GM13976 (cell line): Measurements from ENCODE around the gene IRX4.

Experiments
- DNase-seq: peaks from one replicate; pipeline ENCODE4 v3.0.0; 2012; ENCODE audit warnings: low spot score
- CTCF ChIP-seq: IDR thresholded peaks from 2 replicates; pipeline ENCODE4 v1.5.1; 2012; ENCODE audit warnings: borderline replicate concordance, mild to moderate bottlenecking; ENCODE audit not compliant: insufficient read depth; ENCODE audit errors: extremely low read depth, missing control alignments, control extremely low read depth
- in situ Hi-C: fragments of 300-500 bp; cut with MboI; formaldehyde crosslinking; loops from one replicate; pipeline ENCODE4 v1.12.0; 2022; ENCODE audit warnings: low sequenced_read_pairs, mixed read lengths, inconsistent platforms; ENCODE audit not compliant: unreplicated experiment

The IRX4 gene

GRCh38 chr5:1882337-1883119, at the start of gene IRX4:
IRX4 (minus strand) TSS chr5:1882925; CDS start chr5:1882647, 278 bp downstream.
- no peak for DNase-seq
- in situ Hi-C loops: no loop called here
- no peak for TF ChIP-seq CTCF

- in situ Hi-C loops: no loop called here
- no peak for DNase-seq
- no peak for TF ChIP-seq CTCF
Measured at GRCh38 chr5:1931604-1932231, 49.0 kb upstream of the IRX4 start.

GRCh38 chr5:1930880-1931603, 48.3 kb upstream of the IRX4 start:
- in situ Hi-C loops: no loop called here
- DNase-seq: no peak
- TF ChIP-seq CTCF: no peak

- no peak for TF ChIP-seq CTCF
- no peak for DNase-seq
- in situ Hi-C loops: no loop called here
Measured at GRCh38 chr5:1930501-1930879, 47.8 kb upstream of the IRX4 start.

- DNase-seq: no peak
- in situ Hi-C loops: no loop called here
- TF ChIP-seq CTCF: no peak
Measured at GRCh38 chr5:1929108-1929991, 46.6 kb upstream of the IRX4 start.
